HG03575 (cell line): ENCODE measurements around the gene TYRO3.

Source experiments
- ATAC-seq: cut with Tn5 transposase; IDR thresholded peaks from one replicate; pipeline ENCODE4 v1.9.1; 2021; ENCODE audit not compliant: unreplicated experiment, insufficient number of reproducible peaks, low FRiP score; ENCODE audit errors: extremely low read depth

Gene TYRO3

GRCh38 chr15:41550066-41550775 is 8.8 kb upstream of the TYRO3 start:
- no peak for ATAC-seq

DNA sequence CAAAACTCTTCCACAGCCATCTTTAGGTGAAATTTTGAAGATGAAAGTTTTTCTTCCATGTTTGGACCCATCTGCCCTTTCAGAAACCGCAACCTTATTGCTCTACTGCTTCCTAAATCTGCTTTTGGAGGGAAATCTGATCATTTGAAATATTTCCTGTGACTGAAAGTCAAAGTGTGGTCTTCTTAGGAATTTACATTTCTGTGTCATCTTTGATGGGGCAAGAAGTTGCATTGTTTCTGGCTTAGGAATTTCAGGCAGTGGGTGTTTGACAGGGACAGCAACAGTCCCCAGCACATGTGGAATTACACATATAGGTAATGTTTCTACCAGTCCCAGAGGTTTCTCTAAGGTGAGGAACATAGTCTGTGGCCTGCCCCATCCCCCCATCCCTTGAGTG is 5.3 kb upstream of the TYRO3 start:
- no peak for ATAC-seq

- no peak for ATAC-seq
Measured at GRCh38 chr15:41554343-41554742, 4.7 kb upstream of the TYRO3 start.

- ATAC-seq, result no peak
Measured at GRCh38 chr15:41554915-41555314, 4.1 kb upstream of the TYRO3 start.

- ATAC-seq, result no peak
Measured at GRCh38 chr15:41556677-41557076, 2.3 kb upstream of the TYRO3 start.

DNA sequence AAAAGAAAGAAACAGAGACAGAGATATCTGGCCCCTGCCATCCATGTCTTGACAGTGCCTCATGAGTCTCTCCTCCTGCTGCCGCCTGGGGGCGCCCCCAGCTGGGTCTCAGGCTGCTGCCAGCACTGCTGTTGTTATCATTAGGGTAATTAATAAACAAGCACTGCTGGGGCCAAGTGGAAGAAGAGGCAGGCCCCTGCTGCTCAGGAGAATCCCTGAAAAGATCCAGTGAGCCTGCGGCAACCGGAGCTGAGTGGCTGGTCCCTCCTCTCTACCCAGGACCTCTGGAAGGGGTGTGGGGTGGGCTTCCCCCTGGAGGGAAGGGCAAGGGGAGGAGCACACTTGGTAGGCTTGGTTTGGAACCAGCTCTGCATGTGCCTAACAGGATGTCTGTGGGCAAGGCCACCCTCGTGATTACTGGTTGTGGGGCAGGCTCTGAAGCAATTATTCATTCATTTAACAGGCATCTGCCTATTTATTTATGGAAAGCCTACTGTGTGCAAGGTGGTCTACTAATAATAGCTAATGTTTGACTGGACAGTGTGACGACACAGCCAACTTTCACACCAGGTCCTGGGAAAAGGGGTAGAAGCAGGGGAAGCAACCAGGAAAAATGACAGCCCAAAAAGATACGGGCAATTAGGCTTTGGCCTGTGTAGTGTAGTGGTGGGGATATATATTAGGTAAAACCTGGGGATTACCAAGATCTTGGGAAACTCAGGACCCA is 1.2 kb upstream of the TYRO3 start:
- ATAC-seq, result no peak

DNA sequence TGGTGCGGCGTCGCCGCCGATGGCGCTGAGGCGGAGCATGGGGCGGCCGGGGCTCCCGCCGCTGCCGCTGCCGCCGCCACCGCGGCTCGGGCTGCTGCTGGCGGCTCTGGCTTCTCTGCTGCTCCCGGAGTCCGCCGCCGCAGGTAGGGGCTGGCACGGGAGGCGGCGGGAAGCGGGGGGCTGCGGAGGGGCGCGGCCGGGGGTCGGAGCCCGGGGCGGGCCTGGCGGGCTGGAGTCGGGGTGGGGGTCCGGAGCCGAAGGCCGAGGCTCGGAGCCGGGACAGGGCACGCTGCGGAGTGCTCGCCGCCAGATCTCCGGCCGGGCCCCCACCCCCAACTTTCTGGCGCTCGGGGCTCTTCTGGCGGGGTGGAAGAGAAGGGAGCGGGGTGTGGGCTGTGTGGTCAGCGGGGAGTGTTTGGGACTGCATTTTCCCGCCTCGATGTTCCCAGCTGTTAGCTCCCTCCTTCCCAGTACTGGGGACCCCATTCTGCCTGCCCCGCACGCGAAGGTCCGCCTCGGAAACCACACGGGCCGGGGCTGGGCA is 299 bp downstream of the TYRO3 start:
- no peak for ATAC-seq

GRCh38 chr15:41560572-41560874 is 1.5 kb downstream of the TYRO3 start:
- no peak for ATAC-seq

DNA sequence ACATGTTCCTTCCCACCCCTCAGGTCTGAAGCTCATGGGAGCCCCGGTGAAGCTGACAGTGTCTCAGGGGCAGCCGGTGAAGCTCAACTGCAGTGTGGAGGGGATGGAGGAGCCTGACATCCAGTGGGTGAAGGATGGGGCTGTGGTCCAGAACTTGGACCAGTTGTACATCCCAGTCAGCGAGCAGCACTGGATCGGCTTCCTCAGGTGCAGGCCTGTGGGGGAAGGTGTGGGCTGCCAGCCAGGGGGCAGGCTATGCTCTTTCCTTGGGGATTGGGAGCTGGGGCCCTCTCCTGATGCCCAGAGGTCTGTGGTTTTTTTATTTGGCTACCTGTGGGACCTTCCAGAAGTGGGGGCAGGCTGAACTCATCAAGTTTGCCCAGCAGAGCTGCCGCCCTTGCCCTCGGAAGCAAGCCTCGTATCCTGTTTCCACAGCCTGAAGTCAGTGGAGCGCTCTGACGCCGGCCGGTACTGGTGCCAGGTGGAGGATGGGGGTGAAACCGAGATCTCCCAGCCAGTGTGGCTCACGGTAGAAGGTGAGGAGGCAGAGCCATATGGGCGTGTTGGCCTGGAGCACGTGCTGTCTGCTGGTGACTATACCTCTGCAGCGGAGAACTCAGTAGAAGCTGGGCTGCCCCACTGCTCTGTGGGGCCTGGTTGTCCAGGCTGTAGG is 2.2 kb downstream of the TYRO3 start:
- no peak for ATAC-seq

- ATAC-seq, result no peak
Measured at GRCh38 chr15:41561777-41562145, 2.7 kb downstream of the TYRO3 start.

GRCh38 chr15:41562244-41562643 is 3.2 kb downstream of the TYRO3 start:
- ATAC-seq, result no peak

- no peak for ATAC-seq
Measured at GRCh38 chr15:41562784-41563198, 3.8 kb downstream of the TYRO3 start.

DNA sequence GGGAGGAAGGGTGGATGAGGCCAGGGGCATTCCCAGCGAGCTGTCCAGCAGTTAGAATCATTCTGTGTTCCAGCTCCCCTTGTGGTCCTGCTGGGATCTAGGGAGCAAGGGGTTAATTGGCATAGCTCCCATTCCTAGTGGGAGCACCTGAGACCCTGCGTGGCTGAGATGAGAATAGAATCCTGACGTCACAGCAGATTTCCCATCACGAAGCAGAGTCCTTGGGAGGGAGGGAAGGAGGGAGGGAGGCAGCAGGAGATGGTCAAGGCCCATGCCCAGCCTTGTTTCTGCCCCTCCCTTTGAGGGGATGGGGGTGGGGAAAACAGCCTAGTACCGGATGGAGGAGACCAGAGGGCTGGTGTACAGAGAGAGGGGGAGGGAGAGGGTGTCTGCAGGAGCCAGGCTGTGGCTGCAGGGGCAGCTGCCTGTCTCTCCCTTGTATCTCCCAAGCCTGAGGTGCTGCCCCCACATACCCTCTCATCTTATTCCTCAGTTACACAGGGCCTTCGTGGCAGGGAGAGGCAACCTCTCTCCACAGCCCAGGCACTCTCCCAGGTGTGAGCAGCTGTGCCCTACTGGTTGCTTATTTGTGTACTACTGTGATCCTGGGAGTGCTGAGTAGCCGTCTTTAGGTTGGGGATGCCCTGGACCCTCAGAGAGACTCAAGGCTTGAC is 5.4 kb downstream of the TYRO3 start:
- ATAC-seq, result no peak

DNA sequence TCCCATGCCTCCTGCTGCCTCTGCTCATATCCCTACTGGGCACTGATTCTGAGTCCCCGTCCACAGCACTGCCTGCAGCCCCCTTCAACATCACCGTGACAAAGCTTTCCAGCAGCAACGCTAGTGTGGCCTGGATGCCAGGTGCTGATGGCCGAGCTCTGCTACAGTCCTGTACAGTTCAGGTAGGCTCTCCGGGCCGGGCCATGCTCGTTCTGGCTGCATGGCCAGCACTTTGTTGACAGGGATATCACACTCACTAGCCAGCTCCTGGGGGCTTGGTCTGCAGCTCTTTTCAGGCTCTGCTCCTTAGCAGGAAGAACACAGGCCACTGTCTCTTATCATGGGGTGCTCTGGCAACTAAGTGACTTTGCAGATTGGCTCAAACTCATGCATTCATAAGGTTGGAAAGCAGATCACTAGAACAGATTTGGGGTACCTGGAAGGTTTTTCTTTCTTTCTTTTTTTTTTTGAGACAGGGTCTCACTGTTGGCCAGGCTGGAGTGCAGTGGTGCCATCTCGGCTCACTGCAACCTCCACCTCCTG is 6.0 kb downstream of the TYRO3 start:
- ATAC-seq, result no peak

DNA sequence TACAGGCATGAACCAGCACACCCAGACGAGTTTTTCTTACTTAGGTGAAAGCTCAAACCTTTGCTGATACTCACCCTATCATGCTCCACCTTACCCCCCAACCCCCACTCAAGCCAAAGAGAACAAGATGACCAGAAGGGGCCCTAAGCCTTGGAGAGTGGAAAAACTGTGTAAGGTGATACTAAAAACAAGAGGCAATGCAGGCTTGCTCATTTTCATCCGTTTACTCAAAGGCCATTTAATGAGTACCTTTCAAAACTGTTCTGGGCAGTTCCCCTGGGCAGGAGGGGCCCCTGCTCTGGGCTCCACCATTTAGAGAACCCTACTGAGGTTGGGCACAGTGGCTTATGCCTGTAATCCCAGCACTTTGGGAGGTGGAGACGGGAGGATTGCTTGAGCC is 6.7 kb downstream of the TYRO3 start:
- no peak for ATAC-seq

GRCh38 chr15:41566121-41566885 is 7.3 kb downstream of the TYRO3 start:
- ATAC-seq, result no peak

DNA sequence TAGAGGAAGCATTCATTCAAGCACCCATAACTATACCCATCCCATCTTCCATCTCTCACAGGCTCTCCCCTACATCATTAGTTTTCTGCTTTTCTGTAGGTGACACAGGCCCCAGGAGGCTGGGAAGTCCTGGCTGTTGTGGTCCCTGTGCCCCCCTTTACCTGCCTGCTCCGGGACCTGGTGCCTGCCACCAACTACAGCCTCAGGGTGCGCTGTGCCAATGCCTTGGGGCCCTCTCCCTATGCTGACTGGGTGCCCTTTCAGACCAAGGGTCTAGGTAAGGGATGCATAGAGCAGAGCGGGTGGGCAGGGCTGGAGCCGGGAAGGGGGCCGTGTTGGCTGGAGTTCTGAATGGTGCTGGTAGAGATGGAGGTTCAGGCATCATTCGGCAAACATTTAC is 8.2 kb downstream of the TYRO3 start:
- no peak for ATAC-seq

- ATAC-seq, result no peak
Measured at GRCh38 chr15:41567862-41568261, 8.8 kb downstream of the TYRO3 start.
